H1 (cell line): ENCODE data around the gene TWIST2.

ENCODE experiments used
- CEBPB ChIP-seq: IDR thresholded peaks from 2 replicates; pipeline ENCODE4 v1.6.1; 2012; ENCODE audit warnings: low read depth, low read length
- CHD2 ChIP-seq: IDR thresholded peaks from 2 replicates; pipeline ENCODE4 v1.6.1; 2012; ENCODE audit warnings: low read length, improper control_type of control experiment
- CTCF ChIP-seq, 3 experiments: IDR thresholded peaks; 1 replicate in 2 of 3; 2 replicates in 1 of 3; pipeline versions ENCODE4 v1.5.1 to v1.6.1; 2011; ENCODE audit warnings: low read length in 3 of 3, mild to moderate bottlenecking in 3 of 3, inconsistent platforms in 2 of 3, low read depth in 1 of 3, moderate library complexity in 1 of 3; ENCODE audit not compliant: insufficient read depth in 1 of 3; ENCODE audit errors: control extremely low read depth in 1 of 3
- FOSL1 ChIP-seq: IDR thresholded peaks from 2 replicates; pipeline ENCODE4 v1.6.1; 2011; ENCODE audit warnings: mild to moderate bottlenecking, low read depth, low read length, moderate library complexity; ENCODE audit not compliant: insufficient read depth
- GABPA ChIP-seq: IDR thresholded peaks from 2 replicates; pipeline ENCODE4 v1.6.1; 2011; ENCODE audit warnings: mild to moderate bottlenecking, low read length, moderate library complexity, borderline replicate concordance; ENCODE audit not compliant: insufficient read depth
- POLR2AphosphoS5 ChIP-seq: IDR thresholded peaks from 2 replicates; pipeline ENCODE4 v1.6.1; 2011; ENCODE audit warnings: low read depth, low read length
- RAD21 ChIP-seq, 2 experiments: IDR thresholded peaks in 1 of 2; conservative IDR thresholded peaks in 1 of 2; 2 replicates each; pipeline ENCODE4 v1.6.1; 2011; ENCODE audit warnings: low read depth in 2 of 2, low read length in 2 of 2, improper control_type of control experiment in 1 of 2, inconsistent platforms in 1 of 2, mild to moderate bottlenecking in 1 of 2, moderate library complexity in 1 of 2
- RXRA ChIP-seq: IDR thresholded peaks from 2 replicates; pipeline ENCODE4 v1.6.1; 2011; ENCODE audit warnings: low read depth, mild to moderate bottlenecking, low read length, moderate library complexity; ENCODE audit not compliant: insufficient read depth
- SP4 ChIP-seq: IDR thresholded peaks from 2 replicates; pipeline ENCODE4 v1.6.1; 2012; ENCODE audit warnings: low read length, inconsistent platforms
- TAF1 ChIP-seq: IDR thresholded peaks from 2 replicates; pipeline ENCODE4 v1.6.1; 2011; ENCODE audit warnings: mild to moderate bottlenecking, low read depth, low read length
- USF2 ChIP-seq: IDR thresholded peaks from 2 replicates; pipeline ENCODE4 v1.6.1; 2011; ENCODE audit warnings: low read length, improper control_type of control experiment
- YY1 ChIP-seq: IDR thresholded peaks from 2 replicates; pipeline ENCODE4 v1.6.1; 2011; ENCODE audit warnings: low read depth, mild to moderate bottlenecking, low read length
- TF ChIP-seq, protein P1 (sequence below): IDR thresholded peaks from 2 replicates; pipeline ENCODE4 v1.6.1; 2012; ENCODE audit warnings: low read length, inconsistent platforms

GRCh38 chr2:238808761-238809160 lies 39.1 kb upstream of the TWIST2 start:
- TF ChIP-seq RAD21 (IDR thresholded peaks at IDR 0.05 in 1 of 2, conservative IDR thresholded peaks at IDR 0.05 in 1 of 2; ENCODE audit: low read depth in 2 of 2, low read length in 2 of 2) (no peak), CTCF (IDR thresholded peaks at IDR 0.05; ENCODE audit: control extremely low read depth in 1 of 3, insufficient read depth in 1 of 3, low read depth in 1 of 3, low read length in 3 of 3) (no peak), TAF1 (no peak), FOSL1 (no peak), POLR2AphosphoS5 (no peak), GABPA (no peak), USF2 (no peak), CEBPB (no peak), RXRA (no peak), YY1 (no peak), SP4 (no peak), CHD2 (no peak)
- TF ChIP-seq, protein P1, sequence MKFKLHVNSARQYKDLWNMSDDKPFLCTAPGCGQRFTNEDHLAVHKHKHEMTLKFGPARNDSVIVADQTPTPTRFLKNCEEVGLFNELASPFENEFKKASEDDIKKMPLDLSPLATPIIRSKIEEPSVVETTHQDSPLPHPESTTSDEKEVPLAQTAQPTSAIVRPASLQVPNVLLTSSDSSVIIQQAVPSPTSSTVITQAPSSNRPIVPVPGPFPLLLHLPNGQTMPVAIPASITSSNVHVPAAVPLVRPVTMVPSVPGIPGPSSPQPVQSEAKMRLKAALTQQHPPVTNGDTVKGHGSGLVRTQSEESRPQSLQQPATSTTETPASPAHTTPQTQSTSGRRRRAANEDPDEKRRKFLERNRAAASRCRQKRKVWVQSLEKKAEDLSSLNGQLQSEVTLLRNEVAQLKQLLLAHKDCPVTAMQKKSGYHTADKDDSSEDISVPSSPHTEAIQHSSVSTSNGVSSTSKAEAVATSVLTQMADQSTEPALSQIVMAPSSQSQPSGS, result no peak
